SHP77 (cell line): ENCODE results near the gene HLTF.
"Not testable (repeated sequence)": the region's sequence is repeated elsewhere in the genome, so short reads cannot be mapped to it uniquely, and the experiment has no call there.

Experiments used
- DNase-seq, 2 experiments: peaks; one replicate each; lab custom pipeline; 2025; lab: John Stamatoyannopoulos, UW

The HLTF gene, protein sequence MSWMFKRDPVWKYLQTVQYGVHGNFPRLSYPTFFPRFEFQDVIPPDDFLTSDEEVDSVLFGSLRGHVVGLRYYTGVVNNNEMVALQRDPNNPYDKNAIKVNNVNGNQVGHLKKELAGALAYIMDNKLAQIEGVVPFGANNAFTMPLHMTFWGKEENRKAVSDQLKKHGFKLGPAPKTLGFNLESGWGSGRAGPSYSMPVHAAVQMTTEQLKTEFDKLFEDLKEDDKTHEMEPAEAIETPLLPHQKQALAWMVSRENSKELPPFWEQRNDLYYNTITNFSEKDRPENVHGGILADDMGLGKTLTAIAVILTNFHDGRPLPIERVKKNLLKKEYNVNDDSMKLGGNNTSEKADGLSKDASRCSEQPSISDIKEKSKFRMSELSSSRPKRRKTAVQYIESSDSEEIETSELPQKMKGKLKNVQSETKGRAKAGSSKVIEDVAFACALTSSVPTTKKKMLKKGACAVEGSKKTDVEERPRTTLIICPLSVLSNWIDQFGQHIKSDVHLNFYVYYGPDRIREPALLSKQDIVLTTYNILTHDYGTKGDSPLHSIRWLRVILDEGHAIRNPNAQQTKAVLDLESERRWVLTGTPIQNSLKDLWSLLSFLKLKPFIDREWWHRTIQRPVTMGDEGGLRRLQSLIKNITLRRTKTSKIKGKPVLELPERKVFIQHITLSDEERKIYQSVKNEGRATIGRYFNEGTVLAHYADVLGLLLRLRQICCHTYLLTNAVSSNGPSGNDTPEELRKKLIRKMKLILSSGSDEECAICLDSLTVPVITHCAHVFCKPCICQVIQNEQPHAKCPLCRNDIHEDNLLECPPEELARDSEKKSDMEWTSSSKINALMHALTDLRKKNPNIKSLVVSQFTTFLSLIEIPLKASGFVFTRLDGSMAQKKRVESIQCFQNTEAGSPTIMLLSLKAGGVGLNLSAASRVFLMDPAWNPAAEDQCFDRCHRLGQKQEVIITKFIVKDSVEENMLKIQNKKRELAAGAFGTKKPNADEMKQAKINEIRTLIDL

DNA sequence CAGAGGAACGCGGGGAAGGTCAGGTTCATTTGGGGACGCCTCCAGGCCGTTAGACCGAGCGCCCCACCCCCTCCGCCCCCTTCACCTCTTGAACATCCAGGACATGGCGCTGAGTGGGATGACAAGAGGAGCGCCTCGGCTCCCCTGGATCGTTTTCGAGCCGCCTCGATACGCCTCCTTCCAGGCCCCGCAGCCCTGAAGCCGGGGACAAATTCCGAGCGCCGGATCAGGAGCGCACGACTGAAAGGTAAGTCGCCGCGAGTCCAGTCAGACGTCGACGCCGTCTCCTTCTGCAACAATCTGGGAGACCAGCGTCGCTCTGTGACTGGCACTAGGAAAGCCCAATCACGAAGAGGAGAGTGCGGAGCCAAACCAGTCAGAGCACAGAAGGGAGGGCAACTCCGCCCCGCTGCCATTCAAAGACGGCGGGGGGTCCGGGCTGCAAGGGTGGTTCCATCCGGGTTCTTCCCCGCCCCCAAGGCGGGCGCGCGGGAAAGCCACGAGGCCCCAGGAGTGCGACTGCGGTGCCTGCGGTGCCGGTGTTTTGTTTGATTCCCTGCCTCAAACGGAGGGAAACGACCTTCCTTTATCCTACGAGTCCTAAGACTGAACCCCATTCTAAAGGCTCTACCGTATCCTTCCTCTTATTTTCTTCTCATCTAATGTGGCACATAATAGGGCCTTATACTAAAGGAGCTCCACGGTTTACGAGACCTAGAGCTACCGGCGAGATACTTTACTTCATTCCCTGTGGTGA, at the start of gene HLTF:
Gene HLTF (minus strand): TSS at position 302 of the 757 bp plus-strand sequence. CDS start 197 bp downstream, at position 105.
- peak; percentile 99 for DNase-seq

- DNase-seq, result no peak
Measured at GRCh38 chr3:149134575-149134974, 48.2 kb upstream of the HLTF start.

DNA sequence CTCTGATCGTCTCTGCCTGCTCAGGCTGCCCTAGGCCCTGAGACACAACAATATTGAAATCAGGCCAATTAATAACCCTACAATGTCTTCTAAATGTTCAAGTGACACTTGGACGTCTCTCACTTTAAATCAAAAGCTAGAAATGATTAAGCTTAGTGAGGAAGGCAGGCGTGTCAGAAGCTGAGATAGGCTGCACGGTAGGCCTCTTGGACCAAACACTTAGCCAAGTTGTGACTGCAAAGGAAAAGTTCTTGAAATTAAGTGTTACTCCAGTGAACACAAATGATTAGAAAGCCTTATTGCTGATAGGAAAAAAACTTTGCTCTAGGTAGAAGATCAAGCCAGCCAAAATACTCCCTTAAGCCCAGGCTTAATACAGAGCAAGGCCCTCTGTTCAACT, 45.3 kb upstream of the HLTF start:
- no peak for DNase-seq

- DNase-seq, result peak; percentile 96 to 97
Measured at GRCh38 chr3:149129326-149130205, 43.2 kb upstream of the HLTF start, which contains the start of gene HPS3. Gene HPS3, plus strand, starts transcription at chr3:149129638. Its CDS starts 86 bp downstream, at chr3:149129724.

GRCh38 chr3:149128821-149129220, 42.5 kb upstream of the HLTF start:
- DNase-seq, result no peak

GRCh38 chr3:149122721-149123578, 36.6 kb upstream of the HLTF start:
- no peak for DNase-seq

- peak; percentile 58 to 63 for DNase-seq
Measured at GRCh38 chr3:149120051-149120972, 34.0 kb upstream of the HLTF start.

DNA sequence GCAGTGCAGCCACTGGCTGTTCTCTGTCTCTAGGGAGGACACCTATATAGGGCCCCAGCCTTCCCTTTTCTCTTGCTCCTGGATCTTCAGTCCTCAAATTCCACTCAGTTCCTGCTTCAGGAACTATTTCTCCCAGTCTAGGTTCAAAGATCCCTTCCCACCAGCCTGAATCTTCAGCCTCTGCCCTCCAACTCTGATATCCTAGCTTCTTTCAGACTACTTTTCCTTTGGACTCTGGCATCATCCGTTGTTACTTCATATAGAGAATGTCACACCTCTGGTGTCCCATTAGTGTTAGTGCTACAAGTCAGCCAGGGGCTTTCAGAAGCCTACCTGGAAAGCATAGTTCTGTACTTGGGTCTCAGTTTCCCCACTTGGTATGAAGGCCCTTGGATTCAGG, 33.1 kb upstream of the HLTF start:
- DNase-seq, result no peak

DNA sequence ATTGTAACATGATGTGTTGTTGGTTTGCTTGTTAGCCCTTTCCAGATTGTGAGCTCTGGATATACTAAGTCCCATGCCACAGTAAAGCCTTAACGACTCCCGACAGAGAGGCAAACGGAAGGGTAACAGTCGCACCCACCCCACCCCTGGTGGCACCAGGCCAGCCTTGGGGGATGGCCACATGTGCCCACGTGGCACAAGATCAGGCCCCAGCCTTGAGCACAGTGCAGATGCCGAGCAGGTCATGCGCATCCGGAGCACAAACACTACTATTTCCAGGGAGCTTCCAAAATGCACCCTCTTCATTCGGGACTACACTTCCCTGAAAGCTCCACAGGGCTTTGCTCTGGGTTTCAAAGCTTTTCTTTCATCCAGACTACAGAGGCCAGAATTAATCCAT, 32.4 kb upstream of the HLTF start:
- no peak for DNase-seq

- DNase-seq, result no peak
Measured at GRCh38 chr3:149115114-149115513, 28.8 kb upstream of the HLTF start.

GRCh38 chr3:149114458-149114857, 28.1 kb upstream of the HLTF start:
- no peak for DNase-seq

DNA sequence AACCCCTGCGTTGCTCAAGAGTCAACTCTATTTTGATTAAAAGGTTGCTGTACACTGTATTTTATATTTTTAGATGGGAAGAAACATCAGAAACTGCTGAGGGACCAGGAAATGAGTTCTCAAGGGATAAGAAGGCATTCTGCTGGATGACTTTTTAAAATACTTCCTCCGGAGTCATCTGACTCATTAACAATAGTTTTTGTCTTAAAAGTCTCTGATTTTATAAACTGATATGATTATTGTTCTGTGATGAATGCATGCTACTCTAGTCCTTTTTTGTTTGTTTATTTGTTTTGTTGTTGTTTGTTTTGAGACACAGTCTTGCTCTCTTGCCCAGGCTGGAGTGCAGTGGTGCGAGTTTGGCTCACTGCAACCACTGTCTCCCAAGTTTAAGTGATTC, 18.2 kb upstream of the HLTF start:
- DNase-seq, result no peak

GRCh38 chr3:149101641-149102040, 15.3 kb upstream of the HLTF start:
- no peak for DNase-seq

DNA sequence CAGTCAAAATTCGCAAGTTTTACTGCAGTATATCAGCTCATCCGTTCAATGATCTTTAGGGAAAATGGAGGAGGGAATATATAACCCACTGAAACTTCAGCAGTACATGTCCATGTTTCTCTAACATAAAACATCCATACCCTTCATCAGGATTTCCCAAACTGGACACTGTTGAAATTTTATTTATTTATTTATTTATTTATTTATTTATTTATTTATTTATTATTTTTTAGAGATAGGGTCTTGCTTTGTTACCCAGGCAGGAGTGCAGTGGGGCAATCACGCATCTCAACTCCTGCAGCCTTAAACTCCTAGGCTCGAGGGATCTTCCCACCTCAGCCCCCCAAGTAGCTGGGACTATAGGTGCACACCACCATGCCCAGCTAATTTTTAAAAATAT, 14.8 kb upstream of the HLTF start:
- DNase-seq, result no peak

GRCh38 chr3:149097987-149098386, 11.7 kb upstream of the HLTF start:
- DNase-seq, result not testable (repeated sequence)

- no peak for DNase-seq
Measured at GRCh38 chr3:149095487-149095886, 9.2 kb upstream of the HLTF start.

GRCh38 chr3:149091983-149092382, 5.7 kb upstream of the HLTF start:
- no peak for DNase-seq

GRCh38 chr3:149090907-149091306, 4.6 kb upstream of the HLTF start:
- DNase-seq, result no peak

DNA sequence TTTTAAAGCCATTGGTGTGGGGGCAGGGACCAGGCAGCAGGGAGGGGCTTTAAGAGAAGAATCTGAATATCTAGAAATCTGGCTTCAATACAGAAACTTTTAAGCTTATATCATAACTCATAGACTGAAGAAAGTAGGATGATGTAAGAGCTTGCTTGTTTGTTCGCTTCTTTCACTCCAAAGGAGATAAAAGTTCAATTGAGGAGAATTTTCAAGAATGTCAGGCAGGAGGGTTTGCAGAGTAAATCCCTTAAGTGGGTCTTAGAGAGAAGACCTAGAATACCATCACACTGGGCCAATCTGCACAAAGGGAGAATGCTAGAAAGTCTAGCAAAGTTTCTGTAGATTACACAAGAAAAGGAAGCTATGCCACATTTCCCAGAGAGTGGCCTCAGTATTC, 4.1 kb upstream of the HLTF start:
- no peak for DNase-seq
